ENCODE results near the gene UST. TPM values are rescaled to one million over a fixed set of nuclear protein-coding genes. Genes with fewer than 3 reads are reported as not detected.
A peak's percentile ranks its signal among the peaks of the same experiment; 100 is the strongest.

Gene UST
- total and polyA plus RNA-seq, 2 donors (not counting 1 experiment from before 2014, with no cell fraction given): 7.3 to 16.9 TPM

- no peaks in the 10 kb centered on the region for H3K36me3 ChIP-seq (replicated peaks in 1 of 2; ENCODE audit: control extremely low read depth in 1 of 2, control insufficient read depth in 1 of 2, extremely low read depth in 1 of 2, insufficient read depth in 2 of 2, low read length in 1 of 2)
- intact Hi-C loops (cut with micrococcal nuclease): no loop called here
- H3K9ac ChIP-seq (ENCODE audit: low read length): peak overlapping the region; percentile 46
- peaks cover 36% of the 10 kb centered on the region for H3K4me1 Mint-ChIP-seq
- H3K9me3 ChIP-seq (ENCODE audit: control extremely low read depth in 1 of 3, control insufficient read depth in 2 of 3, insufficient read depth in 1 of 3, low read length in 2 of 3): no peaks in the 10 kb centered on the region
- no peaks in the 10 kb centered on the region for H3K27me3 ChIP-seq (replicated peaks in 1 of 4; ENCODE audit: control extremely low read depth in 1 of 4, control insufficient read depth in 3 of 4, insufficient read depth in 4 of 4, low read length in 3 of 4)
- no peak overlapping the region for H3K27ac ChIP-seq (ENCODE audit: low read length in 2 of 2)
- POLR2A ChIA-PET: no interaction called here
- H4K20me1 ChIP-seq (ENCODE audit: control insufficient read depth, insufficient read depth, low read length, poor library complexity, severe bottlenecking): no peaks in the 10 kb centered on the region
- H3K27ac Mint-ChIP-seq: peak overlapping the region; percentile 80
- H3K27me3 Mint-ChIP-seq: no peaks in the 10 kb centered on the region
- 93% methylated on average over 10 of the region's 12 CpGs for WGBS (ENCODE audit: insufficient coverage)
- no peak for ATAC-seq (ENCODE audit: low read depth)
- peak overlapping the region; percentile 75 for H3K4me3 Mint-ChIP-seq
- no peak overlapping the region for H3K4me3 ChIP-seq (ENCODE audit: control extremely low read depth in 1 of 5, extremely low read depth in 1 of 5, insufficient read depth in 1 of 5, low read depth in 2 of 5, low read length in 4 of 5)
- H3K4me2 ChIP-seq (replicated peaks; ENCODE audit: low read depth, low read length, poor library complexity, severe bottlenecking): peak overlapping the region; percentile 76
- H3K4me1 ChIP-seq (ENCODE audit: control insufficient read depth in 2 of 2, insufficient read depth in 2 of 2, low read length in 2 of 2): peaks cover 16 to 36% of the 10 kb centered on the region in 2 donors
- H2AFZ ChIP-seq (ENCODE audit: insufficient read depth, low read depth, low read length, poor library complexity, severe bottlenecking): no peak overlapping the region
- no peak for DNase-seq
- CTCF ChIA-PET: interaction anchor here (1.0 to 2.6 kb wide), 3 partner anchors 15 to 371 kb away, joined by 3 to 7 read pairs (median 5); no protein-coding TSS in a partner anchor
- no peak for TF ChIP-seq EZH2 (IDR thresholded peaks at IDR 0.05; ENCODE audit: borderline replicate concordance, insufficient read depth, low read depth, low read length, poor library complexity, severe bottlenecking)
- TF ChIP-seq, protein P1, sequence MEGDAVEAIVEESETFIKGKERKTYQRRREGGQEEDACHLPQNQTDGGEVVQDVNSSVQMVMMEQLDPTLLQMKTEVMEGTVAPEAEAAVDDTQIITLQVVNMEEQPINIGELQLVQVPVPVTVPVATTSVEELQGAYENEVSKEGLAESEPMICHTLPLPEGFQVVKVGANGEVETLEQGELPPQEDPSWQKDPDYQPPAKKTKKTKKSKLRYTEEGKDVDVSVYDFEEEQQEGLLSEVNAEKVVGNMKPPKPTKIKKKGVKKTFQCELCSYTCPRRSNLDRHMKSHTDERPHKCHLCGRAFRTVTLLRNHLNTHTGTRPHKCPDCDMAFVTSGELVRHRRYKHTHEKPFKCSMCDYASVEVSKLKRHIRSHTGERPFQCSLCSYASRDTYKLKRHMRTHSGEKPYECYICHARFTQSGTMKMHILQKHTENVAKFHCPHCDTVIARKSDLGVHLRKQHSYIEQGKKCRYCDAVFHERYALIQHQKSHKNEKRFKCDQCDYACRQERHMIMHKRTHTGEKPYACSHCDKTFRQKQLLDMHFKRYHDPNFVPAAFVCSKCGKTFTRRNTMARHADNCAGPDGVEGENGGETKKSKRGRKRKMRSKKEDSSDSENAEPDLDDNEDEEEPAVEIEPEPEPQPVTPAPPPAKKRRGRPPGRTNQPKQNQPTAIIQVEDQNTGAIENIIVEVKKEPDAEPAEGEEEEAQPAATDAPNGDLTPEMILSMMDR (IDR thresholded peaks at IDR 0.05): no peak
- no peaks in the 10 kb centered on the region for H3K79me2 ChIP-seq (ENCODE audit: control insufficient read depth, insufficient read depth, low read length)
- H3K9me3 Mint-ChIP-seq (ENCODE audit: insufficient read depth): no peaks in the 10 kb centered on the region
Observed at GRCh38 chr6:149060985-149061760, 314.3 kb downstream of the UST start.

DNA sequence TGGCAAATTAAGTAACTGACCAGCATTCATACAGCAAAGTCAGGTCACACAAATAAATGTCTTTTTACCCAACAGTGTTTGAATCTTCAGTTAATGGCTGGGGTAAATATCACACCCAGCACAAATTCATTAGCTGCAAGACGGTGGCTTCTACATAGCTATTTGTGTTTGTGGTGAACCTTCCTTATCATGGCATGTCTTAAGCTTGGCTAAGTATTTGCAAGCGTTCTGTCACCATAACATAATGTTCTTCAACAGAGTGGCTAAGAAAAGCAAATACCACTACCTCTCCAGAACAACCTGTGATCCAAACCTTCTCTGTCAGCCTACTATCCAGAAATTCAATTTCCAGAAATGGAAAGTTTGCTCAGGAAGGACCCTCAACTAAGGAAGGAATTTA is 315.1 kb downstream of the UST start:
- intact Hi-C loops (cut with micrococcal nuclease): no loop called here
- H3K9me3 Mint-ChIP-seq (ENCODE audit: insufficient read depth): no peaks in the 10 kb centered on the region
- H3K27me3 ChIP-seq (replicated peaks in 1 of 4; ENCODE audit: control extremely low read depth in 1 of 4, control insufficient read depth in 3 of 4, insufficient read depth in 4 of 4, low read length in 3 of 4): no peaks in the 10 kb centered on the region
- no peaks in the 10 kb centered on the region for H3K79me2 ChIP-seq (ENCODE audit: control insufficient read depth, insufficient read depth, low read length)
- CTCF ChIA-PET: interaction anchor here (0.8 to 1.0 kb wide), 2 partner anchors 18 to 370 kb away, joined by 3 read pairs; no protein-coding TSS in a partner anchor
- H3K4me3 ChIP-seq (ENCODE audit: control extremely low read depth in 1 of 5, extremely low read depth in 1 of 5, insufficient read depth in 1 of 5, low read depth in 2 of 5, low read length in 4 of 5): no peak overlapping the region
- peaks cover 38% of the 10 kb centered on the region for H3K4me1 Mint-ChIP-seq
- TF ChIP-seq, protein P1 (IDR thresholded peaks at IDR 0.05): no peak
- TF ChIP-seq EZH2 (IDR thresholded peaks at IDR 0.05; ENCODE audit: borderline replicate concordance, insufficient read depth, low read depth, low read length, poor library complexity, severe bottlenecking): no peak
- 100% methylated on average over 1 of the region's 2 CpGs for WGBS (ENCODE audit: insufficient coverage)
- H3K36me3 ChIP-seq (replicated peaks in 1 of 2; ENCODE audit: control extremely low read depth in 1 of 2, control insufficient read depth in 1 of 2, extremely low read depth in 1 of 2, insufficient read depth in 2 of 2, low read length in 1 of 2): no peaks in the 10 kb centered on the region
- H3K9ac ChIP-seq (ENCODE audit: low read length): no peak overlapping the region
- H3K4me2 ChIP-seq (replicated peaks; ENCODE audit: low read depth, low read length, poor library complexity, severe bottlenecking): no peak overlapping the region
- H3K27ac ChIP-seq (ENCODE audit: low read length in 2 of 2): no peak overlapping the region
- H3K27ac Mint-ChIP-seq: no peak overlapping the region
- H3K4me1 ChIP-seq (ENCODE audit: control insufficient read depth in 2 of 2, insufficient read depth in 2 of 2, low read length in 2 of 2): peaks cover 23 to 42% of the 10 kb centered on the region in 2 donors
- no peaks in the 10 kb centered on the region for H3K9me3 ChIP-seq (ENCODE audit: control extremely low read depth in 1 of 3, control insufficient read depth in 2 of 3, insufficient read depth in 1 of 3, low read length in 2 of 3)
- H4K20me1 ChIP-seq (ENCODE audit: control insufficient read depth, insufficient read depth, low read length, poor library complexity, severe bottlenecking): no peaks in the 10 kb centered on the region
- POLR2A ChIA-PET: interaction anchor here (0.5 kb wide), 1 partner anchor 39 kb away, joined by 4 read pairs; no protein-coding TSS in a partner anchor
- no peaks in the 10 kb centered on the region for H3K27me3 Mint-ChIP-seq
- no peak overlapping the region for H3K4me3 Mint-ChIP-seq
- ATAC-seq (ENCODE audit: low read depth) (no peak), DNase-seq (no peak)
- H2AFZ ChIP-seq (ENCODE audit: insufficient read depth, low read depth, low read length, poor library complexity, severe bottlenecking): no peak overlapping the region
